Suprapubic skin (tissue), 4 donors: ENCODE measurements around the gene FOXE3. TPM values are rescaled to one million over a fixed set of nuclear protein-coding genes. Genes with fewer than 3 reads are reported as not detected.

Experiments
- DNase-seq, 2 donors: peaks; one replicate each; pipeline ENCODE4 v3.0.0-alpha.2; 2019; ENCODE audit warnings: low spot score in 2 of 2
- H3K27ac ChIP-seq: fragments of 200-600 bp; sonication (generic); one replicate; pipeline ENCODE4 v1.5.1; 2019
- H3K27me3 ChIP-seq: fragments of 200-600 bp; sonication (generic); one replicate; pipeline ENCODE4 v1.5.1; 2019
- H3K36me3 ChIP-seq: fragments of 200-600 bp; sonication (generic); one replicate; pipeline ENCODE4 v1.5.1; 2019
- H3K4me1 ChIP-seq: fragments of 200-600 bp; sonication (generic); one replicate; pipeline ENCODE4 v1.5.1; 2019
- H3K4me3 ChIP-seq: fragments of 200-600 bp; sonication (generic); one replicate; pipeline ENCODE4 v1.5.1; 2019; ENCODE audit warnings: mild to moderate bottlenecking
- H3K9me3 ChIP-seq: fragments of 200-600 bp; sonication (generic); one replicate; pipeline ENCODE4 v1.5.1; 2019
- EP300 ChIP-seq: sonication (generic); formaldehyde crosslinking; IDR thresholded peaks from one replicate; pipeline ENCODE4 v1.6.1; 2017; ENCODE audit warnings: antibody characterized with exemption
- POLR2A ChIP-seq, 2 donors: fragments of 450-650 bp; IDR thresholded peaks; one replicate each; pipeline ENCODE4 v1.6.1; 2017; ENCODE audit warnings: antibody characterized with exemption in 2 of 2, mild to moderate bottlenecking in 2 of 2, moderate library complexity in 2 of 2
- POLR2AphosphoS5 ChIP-seq, 3 donors: sonication (generic); formaldehyde crosslinking; IDR thresholded peaks; one replicate each; pipeline ENCODE4 v1.6.1; 2017; ENCODE audit warnings: antibody characterized with exemption in 3 of 3
- WGBS: methylation state at CpG from one replicate; pipeline ENCODE4 v1.1.5; 2018; 5-methylcytosine and 5-hydroxymethylcytosine counted together
- total RNA-seq, 4 donors: library from RNA; depleted of rRNA; stranded (reverse); fragments of >200 nt; gene quantifications; one replicate each; pipeline ENCODE4 v1.1.0, GENCODE V29; 2016
- TF ChIP-seq, protein P1 (sequence below), 2 donors: fragments of 200-600 bp in 1 of 2; fragments of 450-650 bp in 1 of 2; sonication (generic) in 1 of 2; IDR thresholded peaks; one replicate each; pipeline ENCODE4 v1.5.1; 2016 to 2019; ENCODE audit warnings: antibody characterized with exemption in 2 of 2, mild to moderate bottlenecking in 1 of 2, moderate library complexity in 1 of 2

FOXE3 gene
- total RNA-seq, 4 donors from 2014 or later: not detected

DNA sequence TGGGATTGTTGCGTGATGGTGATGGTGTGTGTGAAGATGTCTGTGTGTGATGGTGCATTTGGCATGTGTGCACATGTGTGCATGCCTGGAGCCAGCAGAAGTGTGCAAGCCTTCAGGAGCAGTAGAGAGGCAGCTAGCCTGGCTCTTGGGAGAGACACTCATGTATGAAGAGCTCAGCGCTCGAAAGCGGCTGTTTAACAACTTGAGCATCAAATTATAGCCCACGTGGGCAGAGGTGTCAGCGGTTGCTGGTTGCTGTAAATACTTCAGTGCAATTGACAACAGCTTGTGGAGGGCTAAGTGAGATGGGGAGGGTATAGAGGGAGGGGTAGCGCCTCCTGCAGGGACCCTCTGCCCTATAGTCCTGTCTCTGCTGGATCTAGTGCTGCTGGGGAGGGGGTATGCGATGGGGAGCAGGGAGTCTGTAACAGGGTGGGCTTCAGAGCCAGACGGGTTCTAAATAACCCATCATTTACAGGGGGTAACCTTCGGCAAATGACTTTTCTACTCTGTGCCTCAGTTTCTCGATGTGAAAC lies 43.2 kb downstream of the FOXE3 start:
- no peaks in the 10 kb centered on the region for H3K36me3 ChIP-seq
- peaks cover 75% of the 10 kb centered on the region for H3K27me3 ChIP-seq
- no peak for DNase-seq
- no peaks in the 10 kb centered on the region for H3K4me1 ChIP-seq
- H3K4me3 ChIP-seq: no peak overlapping the region
- H3K9me3 ChIP-seq: no peaks in the 10 kb centered on the region
- TF ChIP-seq POLR2A (IDR thresholded peaks at IDR 0.05): no peak
- no peak for TF ChIP-seq POLR2AphosphoS5 (IDR thresholded peaks at IDR 0.05)
- TF ChIP-seq, protein P1, sequence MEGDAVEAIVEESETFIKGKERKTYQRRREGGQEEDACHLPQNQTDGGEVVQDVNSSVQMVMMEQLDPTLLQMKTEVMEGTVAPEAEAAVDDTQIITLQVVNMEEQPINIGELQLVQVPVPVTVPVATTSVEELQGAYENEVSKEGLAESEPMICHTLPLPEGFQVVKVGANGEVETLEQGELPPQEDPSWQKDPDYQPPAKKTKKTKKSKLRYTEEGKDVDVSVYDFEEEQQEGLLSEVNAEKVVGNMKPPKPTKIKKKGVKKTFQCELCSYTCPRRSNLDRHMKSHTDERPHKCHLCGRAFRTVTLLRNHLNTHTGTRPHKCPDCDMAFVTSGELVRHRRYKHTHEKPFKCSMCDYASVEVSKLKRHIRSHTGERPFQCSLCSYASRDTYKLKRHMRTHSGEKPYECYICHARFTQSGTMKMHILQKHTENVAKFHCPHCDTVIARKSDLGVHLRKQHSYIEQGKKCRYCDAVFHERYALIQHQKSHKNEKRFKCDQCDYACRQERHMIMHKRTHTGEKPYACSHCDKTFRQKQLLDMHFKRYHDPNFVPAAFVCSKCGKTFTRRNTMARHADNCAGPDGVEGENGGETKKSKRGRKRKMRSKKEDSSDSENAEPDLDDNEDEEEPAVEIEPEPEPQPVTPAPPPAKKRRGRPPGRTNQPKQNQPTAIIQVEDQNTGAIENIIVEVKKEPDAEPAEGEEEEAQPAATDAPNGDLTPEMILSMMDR (IDR thresholded peaks at IDR 0.05): no peak
- no peak for TF ChIP-seq EP300
- no peak overlapping the region for H3K27ac ChIP-seq
- WGBS: 23% methylated on average over 11 of the region's 11 CpGs

DNA sequence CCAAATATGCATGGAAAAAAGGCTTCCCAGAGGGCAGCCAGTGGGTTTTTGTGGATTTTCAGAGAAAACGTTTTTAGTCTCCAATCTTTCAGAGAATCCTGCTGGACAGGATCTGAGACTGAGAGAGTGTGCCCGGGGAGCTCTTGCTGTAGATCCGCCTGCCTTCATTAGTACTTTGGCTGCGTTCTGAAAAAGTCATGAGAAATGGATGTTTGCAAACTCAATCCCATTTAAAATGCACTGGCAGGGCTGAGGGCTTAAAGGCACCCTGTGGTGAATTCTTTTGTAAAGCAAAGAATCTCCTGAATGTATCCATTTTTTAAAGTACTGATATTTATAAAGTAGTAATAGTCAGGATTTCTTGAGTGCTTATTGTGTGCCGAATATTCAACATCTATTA lies 44.0 kb downstream of the FOXE3 start:
- no peaks in the 10 kb centered on the region for H3K4me1 ChIP-seq

DNA sequence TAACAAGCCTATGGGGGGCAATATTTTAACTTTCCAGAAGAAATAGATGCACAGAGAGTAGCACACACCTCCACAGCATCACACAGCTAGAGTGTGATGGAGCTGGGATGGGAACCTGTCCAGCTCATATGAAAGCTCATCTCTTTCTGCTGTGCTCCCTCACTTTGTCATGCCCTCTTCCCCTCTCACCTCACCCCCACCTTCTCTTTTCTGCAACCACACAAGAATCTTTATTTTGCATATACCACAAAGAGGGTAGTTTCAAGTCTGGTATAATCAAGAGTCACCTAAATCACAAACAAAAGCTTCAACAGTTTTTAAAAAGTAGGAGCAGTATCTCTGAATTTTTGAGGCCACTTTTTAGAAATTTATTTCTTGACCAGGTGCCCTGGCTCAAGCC lies 44.4 kb downstream of the FOXE3 start:
- H3K36me3 ChIP-seq: no peaks in the 10 kb centered on the region
- TF ChIP-seq POLR2A (IDR thresholded peaks at IDR 0.05) (no peak), EP300 (no peak), POLR2AphosphoS5 (IDR thresholded peaks at IDR 0.05) (no peak)
- TF ChIP-seq, protein P1 (IDR thresholded peaks at IDR 0.05): no peak
- H3K4me1 ChIP-seq: no peaks in the 10 kb centered on the region
- no peak overlapping the region for H3K27ac ChIP-seq
- peaks cover 76% of the 10 kb centered on the region for H3K27me3 ChIP-seq
- no peak for DNase-seq
- no peaks in the 10 kb centered on the region for H3K9me3 ChIP-seq
- no peak overlapping the region for H3K4me3 ChIP-seq

More for the DNA sequence above, 44.0 kb downstream of the FOXE3 start:
- 12% methylated on average over 5 of the region's 5 CpGs for WGBS
- no peaks in the 10 kb centered on the region for H3K9me3 ChIP-seq
- no peak for DNase-seq
- TF ChIP-seq POLR2A (IDR thresholded peaks at IDR 0.05) (no peak), POLR2AphosphoS5 (IDR thresholded peaks at IDR 0.05) (no peak), EP300 (no peak)
- TF ChIP-seq, protein P1 (IDR thresholded peaks at IDR 0.05): no peak
- no peak overlapping the region for H3K27ac ChIP-seq
- peaks cover 74% of the 10 kb centered on the region for H3K27me3 ChIP-seq
- no peaks in the 10 kb centered on the region for H3K36me3 ChIP-seq
- no peak overlapping the region for H3K4me3 ChIP-seq

DNA sequence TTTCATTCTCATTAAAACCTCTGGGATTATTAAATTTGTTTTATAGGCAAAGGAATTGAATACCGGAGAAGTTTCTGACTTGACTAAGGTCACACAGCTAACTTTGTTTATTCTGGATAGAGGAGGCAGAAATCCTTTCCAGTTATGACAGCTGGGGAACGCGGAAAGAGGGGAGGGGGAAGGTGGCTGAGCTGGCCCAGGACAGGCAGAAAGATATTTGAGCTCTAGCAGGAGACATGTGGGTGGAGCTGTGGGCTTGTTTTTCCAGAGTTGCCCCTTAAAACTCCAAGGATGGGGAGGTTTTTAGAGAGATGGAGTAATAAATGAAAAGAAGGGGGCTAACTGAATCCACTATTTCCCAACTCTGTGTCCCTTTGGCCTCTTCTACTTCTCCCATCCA lies 49.5 kb downstream of the FOXE3 start:
- Histone ChIP-seq H3K27me3 (peaks cover 65% of the 10 kb centered on the region), H3K36me3 (no peaks in the 10 kb centered on the region), H3K9me3 (no peaks in the 10 kb centered on the region), H3K4me3 (no peak overlapping the region), H3K27ac (no peak overlapping the region), H3K4me1 (no peaks in the 10 kb centered on the region)
- TF ChIP-seq POLR2A (IDR thresholded peaks at IDR 0.05): no peak
- no peak for TF ChIP-seq POLR2AphosphoS5 (IDR thresholded peaks at IDR 0.05)
- TF ChIP-seq, protein P1 (IDR thresholded peaks at IDR 0.05): no peak
- no peak for TF ChIP-seq EP300
- no peak for DNase-seq
- WGBS: 58% methylated on average over 3 of the region's 3 CpGs

Other genes with a start within 250 kb of the FOXE3 start
- gene PDZK1IP1, start 226.2 kb upstream of the FOXE3 start, total RNA-seq: 100 to 1,000 TPM in 3 of 4 donors, 10 to 100 TPM in 1; 36.8 to 201 (median 153) TPM
- 1 to 10 TPM in 2 of 4 donors, under 1 TPM in 2; 0.34 to 1.7 (median 1.2) TPM for gene TAL1, start 184.1 kb upstream of the FOXE3 start, total RNA-seq
- gene STIL, start 102.1 kb upstream of the FOXE3 start, total RNA-seq: 1 to 10 TPM; 2.8 to 4.2 (median 4.0) TPM
- gene CMPK1, start 82.5 kb upstream of the FOXE3 start, total RNA-seq: 10 to 100 TPM; 69.4 to 94.4 (median 81.6) TPM
- gene FOXD2, start 21.8 kb downstream of the FOXE3 start, total RNA-seq: under 1 TPM in 3 of 4 donors, not detected in 1; 0.34 to 0.39 (median 0.38) TPM